T-helper 2 cell (primary cell): ENCODE results near the gene MAGEA3.
"Not testable (repeated sequence)": the region's sequence is repeated elsewhere in the genome, so short reads cannot be mapped to it uniquely, and the experiment has no call there.

Experiments
- DNase-seq, 5 experiments: peaks; one replicate each; pipeline versions ENCODE4 v3.0.0 to v3.0.0-alpha.2; 2012 to 2022

The MAGEA3 gene

GRCh38 chrX:152736528-152736927 lies 37.9 kb downstream of the MAGEA3 start:
- DNase-seq = not testable (repeated sequence)

- DNase-seq = no peak
Measured at GRCh38 chrX:152738560-152738959, 40.0 kb downstream of the MAGEA3 start.
